SH-SY5Y (cell line): ENCODE data around the gene ZNF660.

ENCODE experiments used
- GATA2 ChIP-seq: IDR thresholded peaks from 2 replicates; pipeline ENCODE4 v1.6.1; 2011; ENCODE audit warnings: mild to moderate bottlenecking, low read depth, low read length
- GATA3 ChIP-seq: IDR thresholded peaks from 2 replicates; pipeline ENCODE4 v1.6.1; 2011; ENCODE audit warnings: low read depth, mild to moderate bottlenecking, low read length, moderate library complexity

DNA sequence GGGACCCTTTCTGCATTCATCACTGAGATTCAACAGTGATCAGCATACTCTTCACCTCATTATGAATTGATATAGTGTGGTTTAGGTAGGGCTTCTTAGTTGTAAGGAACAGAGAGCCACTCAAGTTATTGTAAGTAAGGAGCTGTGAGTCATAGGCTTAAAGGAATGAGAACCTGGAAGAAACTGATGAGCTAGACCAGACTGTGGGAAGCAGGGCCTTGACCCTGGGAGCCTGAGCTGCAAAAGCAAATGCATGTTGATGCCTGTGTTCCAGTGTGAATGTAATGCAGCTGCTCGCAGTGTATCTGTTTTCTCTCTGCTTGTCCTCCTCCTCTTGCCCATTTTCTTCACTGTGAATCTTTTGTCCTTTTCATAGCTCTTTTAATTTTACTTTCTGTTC, 16.2 kb upstream of the ZNF660 start:
- no peak for TF ChIP-seq GATA3
- no peak for TF ChIP-seq GATA2
